Osteocyte (in vitro differentiated cells): ENCODE measurements around the gene EWSR1. TPM values are rescaled to one million over a fixed set of nuclear protein-coding genes. Genes with fewer than 3 reads are reported as not detected.

Experiments
- DNase-seq: peaks from one replicate; pipeline ENCODE4 v3.0.0; 2021; ENCODE audit warnings: mixed read lengths; ENCODE audit not compliant: unreplicated experiment; ENCODE audit errors: extremely low spot score
- H3K27ac Mint-ChIP-seq: one replicate; pipeline ENCODE4 v1.8.0; 2021; ENCODE audit warnings: mild to moderate bottlenecking, mixed read lengths; ENCODE audit not compliant: unreplicated experiment
- H3K27me3 Mint-ChIP-seq: one replicate; pipeline ENCODE4 v1.8.0; 2021; ENCODE audit warnings: mixed read lengths; ENCODE audit not compliant: unreplicated experiment
- H3K36me3 Mint-ChIP-seq: one replicate; pipeline ENCODE4 v1.8.0; 2021; ENCODE audit warnings: mixed read lengths; ENCODE audit not compliant: unreplicated experiment
- H3K4me1 Mint-ChIP-seq: one replicate; pipeline ENCODE4 v1.8.0; 2021; ENCODE audit warnings: mixed read lengths; ENCODE audit not compliant: unreplicated experiment
- H3K4me3 Mint-ChIP-seq: one replicate; pipeline ENCODE4 v1.8.0; 2021; ENCODE audit warnings: mild to moderate bottlenecking, moderate library complexity, mixed read lengths; ENCODE audit not compliant: unreplicated experiment
- H3K9me3 Mint-ChIP-seq: one replicate; pipeline ENCODE4 v1.8.0; 2021; ENCODE audit warnings: mixed read lengths; ENCODE audit not compliant: unreplicated experiment
- CTCF ChIP-seq: fragments of 200-600 bp; sonication (generic); IDR thresholded peaks from 2 replicates; pipeline ENCODE4 v1.5.0; 2021; ENCODE audit warnings: antibody characterized with exemption, mild to moderate bottlenecking, moderate library complexity
- total RNA-seq: library from RNA; stranded (reverse); gene quantifications from 2 replicates; pipeline ENCODE4 v1.2.1, GENCODE V29; 2021

EWSR1 gene
- total RNA-seq, 1 donor from 2014 or later: 228 TPM

GRCh38 chr22:29316141-29316828, 48.2 kb downstream of the EWSR1 start:
- peak overlapping the region; percentile 56 for H3K4me3 Mint-ChIP-seq
- DNase-seq: no peak
- peaks cover 14% of the 10 kb centered on the region for H3K4me1 Mint-ChIP-seq
- no peak overlapping the region for H3K27ac Mint-ChIP-seq
- no peak for TF ChIP-seq CTCF
- H3K9me3 Mint-ChIP-seq: no peaks in the 10 kb centered on the region
- H3K27me3 Mint-ChIP-seq: peaks cover 25% of the 10 kb centered on the region
- H3K36me3 Mint-ChIP-seq: no peaks in the 10 kb centered on the region

- Mint-ChIP-seq H3K36me3 (no peaks in the 10 kb centered on the region), H3K27ac (no peak overlapping the region), H3K4me3 (no peak overlapping the region), H3K27me3 (peaks cover 25% of the 10 kb centered on the region), H3K9me3 (no peaks in the 10 kb centered on the region), H3K4me1 (peaks cover 12% of the 10 kb centered on the region)
- no peak for DNase-seq
- TF ChIP-seq CTCF: no peak
Observed at GRCh38 chr22:29317827-29318454, 49.9 kb downstream of the EWSR1 start.

- no peak for TF ChIP-seq CTCF
- Mint-ChIP-seq H3K4me3 (no peak overlapping the region), H3K9me3 (no peaks in the 10 kb centered on the region), H3K27ac (no peak overlapping the region), H3K27me3 (peaks cover 20% of the 10 kb centered on the region), H3K36me3 (no peaks in the 10 kb centered on the region), H3K4me1 (peaks cover 10% of the 10 kb centered on the region)
- DNase-seq: no peak
Observed at GRCh38 chr22:29319072-29319471, 51.0 kb downstream of the EWSR1 start.

- H3K27ac Mint-ChIP-seq: no peak overlapping the region
- H3K4me1 Mint-ChIP-seq: peaks cover 2% of the 10 kb centered on the region
- peak; percentile 44 for TF ChIP-seq CTCF
- H3K27me3 Mint-ChIP-seq: peaks cover 13% of the 10 kb centered on the region
- H3K9me3 Mint-ChIP-seq: no peaks in the 10 kb centered on the region
- no peak overlapping the region for H3K4me3 Mint-ChIP-seq
- no peaks in the 10 kb centered on the region for H3K36me3 Mint-ChIP-seq
- DNase-seq: no peak
Observed at GRCh38 chr22:29320546-29320945, 52.5 kb downstream of the EWSR1 start.

- Mint-ChIP-seq H3K36me3 (no peaks in the 10 kb centered on the region), H3K27ac (no peak overlapping the region), H3K4me3 (no peak overlapping the region), H3K4me1 (no peaks in the 10 kb centered on the region), H3K27me3 (no peaks in the 10 kb centered on the region), H3K9me3 (no peaks in the 10 kb centered on the region)
- TF ChIP-seq CTCF: no peak
- no peak for DNase-seq
Observed at GRCh38 chr22:29323641-29324040, 55.6 kb downstream of the EWSR1 start.
